Measurements from ENCODE around the gene DEUP1.
"Not testable (repeated sequence)": the region's sequence is repeated elsewhere in the genome, so short reads cannot be mapped to it uniquely, and the experiment has no call there.

DEUP1 gene

DNA sequence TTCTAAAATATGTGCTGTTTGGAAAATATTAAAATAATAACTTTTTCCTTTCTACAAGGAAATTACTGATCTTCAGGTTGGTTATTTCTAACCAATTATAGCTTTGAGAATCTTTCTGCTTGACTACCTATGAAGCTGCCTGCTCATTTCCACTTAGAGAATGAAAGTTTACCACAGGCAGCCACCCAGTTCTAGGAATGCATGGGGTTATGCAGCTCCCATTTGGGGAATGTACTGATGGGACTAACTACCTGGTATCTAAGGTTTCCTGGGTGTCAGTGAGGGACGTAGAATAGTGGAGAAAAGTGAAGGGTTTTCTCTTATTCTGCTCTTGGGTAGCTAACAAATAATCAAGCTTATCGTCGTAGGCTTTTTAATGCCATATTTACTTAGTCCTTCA lies 73.4 kb downstream of the DEUP1 start:
- H3K4me3 ChIP-seq (ENCODE audit: low read length): no peak overlapping the region
- TF ChIP-seq ZNF274 (IDR thresholded peaks at IDR 0.05; ENCODE audit: low read depth, low read length): no peak

DNA sequence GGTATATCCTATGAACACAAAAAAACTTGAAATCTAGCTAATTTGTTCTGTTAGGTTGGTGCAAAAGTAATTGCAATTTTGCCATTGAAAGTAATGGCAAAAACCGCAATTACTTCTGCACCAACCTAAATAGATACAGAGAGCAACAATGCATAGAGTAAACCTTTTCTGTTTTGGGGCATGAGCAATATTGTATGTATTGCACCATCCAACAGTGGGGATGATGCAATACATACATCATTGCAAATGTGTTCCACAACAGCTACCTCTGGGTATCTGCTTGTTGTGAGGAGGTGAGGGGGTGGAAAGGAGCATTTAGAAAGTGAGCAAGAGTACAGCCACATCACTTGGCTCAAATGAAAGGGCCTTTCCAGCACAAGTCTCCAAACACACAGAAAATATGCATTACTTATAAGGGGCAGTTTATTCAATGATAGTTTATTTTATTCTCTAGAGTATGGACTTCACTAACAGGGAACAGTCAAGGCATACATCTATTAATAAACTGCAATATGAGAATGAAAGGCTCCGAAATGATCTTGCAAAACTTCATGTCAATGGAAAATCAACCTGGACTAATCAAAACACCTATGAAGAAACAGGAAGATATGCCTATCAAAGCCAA lies 77.3 kb downstream of the DEUP1 start:
- no peak for TF ChIP-seq ZNF274 (IDR thresholded peaks at IDR 0.05; ENCODE audit: low read depth, low read length)

GRCh38 chr11:93410441-93410840 lies 79.9 kb downstream of the DEUP1 start:
- TF ChIP-seq ZNF274 (IDR thresholded peaks at IDR 0.05; ENCODE audit: low read depth, low read length): no peak
- no peak overlapping the region for H3K4me3 ChIP-seq (ENCODE audit: low read length)

More for the DNA sequence above, 77.3 kb downstream of the DEUP1 start:
- no peak overlapping the region for H3K4me3 ChIP-seq (ENCODE audit: low read length)

DNA sequence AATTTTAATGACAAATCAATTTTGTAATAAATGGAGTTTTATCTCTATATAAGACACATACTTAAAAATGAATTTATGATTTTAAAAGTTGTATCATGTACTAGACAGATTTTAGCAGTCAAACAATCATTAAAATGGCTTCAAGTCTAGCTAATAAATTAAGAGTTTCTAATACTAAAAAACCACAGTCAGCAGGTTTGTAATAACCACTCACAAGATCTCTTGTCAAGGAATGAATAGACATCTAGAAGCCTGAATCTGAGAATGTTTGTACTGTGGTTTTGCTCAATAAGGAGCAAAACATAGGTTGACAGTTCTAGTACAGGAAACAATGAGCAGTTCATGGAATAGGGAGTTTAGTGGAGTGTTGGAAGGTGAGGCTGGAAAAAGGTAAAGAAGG lies 81.2 kb downstream of the DEUP1 start:
- no peak for TF ChIP-seq ZNF274 (IDR thresholded peaks at IDR 0.05; ENCODE audit: low read depth, low read length)
- no peak overlapping the region for H3K4me3 ChIP-seq (ENCODE audit: low read length)

- TF ChIP-seq ZNF274 (IDR thresholded peaks at IDR 0.05; ENCODE audit: low read depth, low read length): no peak
- no peak overlapping the region for H3K4me3 ChIP-seq (ENCODE audit: low read length)
Measured at GRCh38 chr11:93432247-93432646, 101.7 kb downstream of the DEUP1 start.

GRCh38 chr11:93443232-93443631 lies 112.7 kb downstream of the DEUP1 start:
- H3K4me3 ChIP-seq (ENCODE audit: low read length): not testable (repeated sequence)

DNA sequence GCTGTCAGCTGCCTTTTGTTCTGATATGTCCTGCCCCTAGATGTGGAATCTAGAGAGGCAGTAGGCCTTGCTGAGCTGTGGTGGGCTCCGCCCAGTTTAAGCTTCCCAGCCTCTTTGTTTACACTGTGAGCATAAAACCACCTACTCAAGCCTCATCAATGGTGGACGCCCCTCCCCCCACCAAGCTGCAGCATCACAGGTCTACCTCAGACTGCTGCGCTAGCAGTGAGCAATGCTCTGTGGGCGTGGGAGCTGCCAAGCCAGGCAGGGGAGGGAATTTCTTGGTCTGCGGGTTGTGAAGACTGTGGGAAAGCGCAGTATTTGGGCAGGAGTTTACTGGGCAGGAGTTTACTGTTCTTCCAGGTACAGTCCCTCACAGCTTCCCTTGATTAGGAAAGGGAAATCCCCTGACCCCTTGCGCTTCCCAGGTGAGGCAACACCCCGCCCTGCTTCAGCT lies 114.1 kb downstream of the DEUP1 start:
- no peak overlapping the region for H3K4me3 ChIP-seq (ENCODE audit: low read length)
- TF ChIP-seq ZNF274 (IDR thresholded peaks at IDR 0.05; ENCODE audit: low read depth, low read length): no peak

GRCh38 chr11:93458286-93458685 lies 127.7 kb downstream of the DEUP1 start:
- TF ChIP-seq ZNF274 (IDR thresholded peaks at IDR 0.05; ENCODE audit: low read depth, low read length): no peak
- H3K4me3 ChIP-seq (ENCODE audit: low read length): no peak overlapping the region

DNA sequence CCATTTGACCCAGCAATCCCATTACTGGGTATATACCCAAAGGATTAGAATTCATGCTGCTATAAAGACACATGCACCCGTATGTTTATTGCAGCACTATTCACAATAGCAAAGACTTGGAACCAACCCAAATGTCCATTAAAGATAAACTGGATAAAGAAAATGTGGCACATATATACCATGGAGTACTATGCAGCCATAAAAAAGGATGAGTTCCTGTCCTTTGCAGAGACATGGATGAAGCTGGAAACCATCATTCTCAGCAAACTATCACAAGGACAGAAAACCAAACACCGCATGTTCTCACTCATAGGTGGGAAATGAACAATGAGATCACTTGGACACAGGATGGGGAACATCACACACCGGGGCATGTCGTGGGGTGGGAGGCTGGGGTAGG lies 133.1 kb downstream of the DEUP1 start:
- H3K4me3 ChIP-seq (ENCODE audit: low read length): not testable (repeated sequence)

- no peak for TF ChIP-seq ZNF274 (IDR thresholded peaks at IDR 0.05; ENCODE audit: low read depth, low read length)
- no peak overlapping the region for H3K4me3 ChIP-seq (ENCODE audit: low read length)
Measured at GRCh38 chr11:93464927-93465540, 134.5 kb downstream of the DEUP1 start.

GRCh38 chr11:93467054-93467453 lies 136.5 kb downstream of the DEUP1 start:
- TF ChIP-seq ZNF274 (IDR thresholded peaks at IDR 0.05; ENCODE audit: low read depth, low read length): no peak

DNA sequence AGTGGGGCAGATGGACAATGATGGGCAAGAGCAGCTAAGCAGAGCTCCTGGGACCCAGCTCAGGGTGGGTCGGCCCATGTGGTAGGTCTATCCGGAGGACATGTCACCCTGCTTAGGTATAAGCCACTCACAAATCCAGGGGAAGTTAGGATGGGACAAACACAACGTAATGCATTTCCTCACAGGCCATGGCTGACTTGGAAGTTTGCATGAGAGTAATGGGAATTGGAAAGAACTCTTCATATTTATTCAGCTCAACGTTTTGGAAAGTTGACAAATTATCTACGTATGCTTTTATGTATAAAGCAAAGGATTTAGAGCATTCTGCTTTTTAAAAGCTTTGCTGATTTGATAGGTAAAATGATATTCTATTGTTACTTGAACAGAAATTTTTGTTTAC lies 137.7 kb downstream of the DEUP1 start:
- TF ChIP-seq ZNF274 (IDR thresholded peaks at IDR 0.05; ENCODE audit: low read depth, low read length): no peak
- no peak overlapping the region for H3K4me3 ChIP-seq (ENCODE audit: low read length)

More at GRCh38 chr11:93467054-93467453, 136.5 kb downstream of the DEUP1 start:
- no peak overlapping the region for H3K4me3 ChIP-seq (ENCODE audit: low read length)

DNA sequence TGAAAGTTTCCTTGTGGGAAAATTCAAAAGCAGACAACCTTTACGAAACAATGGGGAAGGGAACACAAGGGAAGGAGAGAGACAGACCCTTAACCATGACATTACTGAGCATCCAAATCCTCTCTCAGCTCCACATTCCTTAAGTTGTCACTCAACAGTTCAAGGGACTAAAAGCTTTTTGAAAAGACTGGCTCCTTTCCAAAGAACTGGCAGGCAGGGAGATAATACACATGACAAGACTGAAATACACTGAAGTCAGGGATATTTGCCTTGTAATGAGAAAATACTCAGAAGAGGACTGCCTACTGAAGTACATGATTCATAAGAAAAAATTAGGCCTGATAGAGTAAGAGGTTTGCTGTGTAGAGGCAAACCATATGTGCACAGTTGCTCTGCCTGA lies 143.6 kb downstream of the DEUP1 start:
- H3K4me3 ChIP-seq (ENCODE audit: low read length): no peak overlapping the region
- TF ChIP-seq ZNF274 (IDR thresholded peaks at IDR 0.05; ENCODE audit: low read depth, low read length): no peak

- no peak for TF ChIP-seq ZNF274 (IDR thresholded peaks at IDR 0.05; ENCODE audit: low read depth, low read length)
- no peak overlapping the region for H3K4me3 ChIP-seq (ENCODE audit: low read length)
Measured at GRCh38 chr11:93476796-93477195, 146.3 kb downstream of the DEUP1 start.

DNA sequence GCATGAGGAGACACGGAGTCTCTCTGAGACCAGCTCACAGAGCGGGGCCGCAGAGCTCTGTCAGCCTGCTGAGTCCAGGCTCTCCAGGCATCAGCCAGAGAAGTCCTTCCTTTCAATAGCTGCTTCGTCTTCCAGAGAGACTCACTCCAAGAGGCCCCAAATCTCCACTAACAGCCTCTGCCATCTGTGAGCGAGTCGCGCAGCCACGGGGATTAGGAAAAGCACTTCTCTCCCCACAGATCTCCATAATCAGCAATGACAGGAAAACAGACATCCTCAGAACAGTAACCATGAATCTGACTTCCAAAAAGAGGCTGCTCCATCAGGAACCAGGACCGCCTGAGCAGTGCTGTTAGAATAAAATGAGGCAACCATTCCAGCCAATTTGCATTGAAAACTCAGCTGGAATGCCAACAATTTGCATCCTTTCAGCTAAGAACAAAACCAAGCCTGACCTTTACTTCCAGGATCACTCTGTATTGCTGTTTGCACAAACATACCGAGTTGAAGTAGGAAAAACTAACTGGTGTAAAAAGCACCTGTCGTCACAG lies 147.2 kb downstream of the DEUP1 start:
- H3K4me3 ChIP-seq (ENCODE audit: low read length): no peak overlapping the region
- TF ChIP-seq ZNF274 (IDR thresholded peaks at IDR 0.05; ENCODE audit: low read depth, low read length): no peak

Data from GM08714 (cell line).